SKM-1 (cell line): ENCODE results near the gene RRAS2.

Source experiments
- DNase-seq: peaks from one replicate; lab custom pipeline; 2025; ENCODE audit not compliant: unreplicated experiment; lab: John Stamatoyannopoulos, UW

The RRAS2 gene

GRCh38 chr11:14340721-14341120 lies 18.3 kb downstream of the RRAS2 start:
- no peak for DNase-seq

GRCh38 chr11:14339356-14339755 lies 19.6 kb downstream of the RRAS2 start:
- DNase-seq: no peak

- no peak for DNase-seq
Measured at GRCh38 chr11:14336507-14337503, 22.2 kb downstream of the RRAS2 start.

- no peak for DNase-seq
Measured at GRCh38 chr11:14335712-14336111, 23.3 kb downstream of the RRAS2 start.

GRCh38 chr11:14334893-14335292 lies 24.1 kb downstream of the RRAS2 start:
- no peak for DNase-seq

- DNase-seq: no peak
Measured at GRCh38 chr11:14334192-14334591, 24.8 kb downstream of the RRAS2 start.

- no peak for DNase-seq
Measured at GRCh38 chr11:14331476-14332136, 27.4 kb downstream of the RRAS2 start.

GRCh38 chr11:14330881-14331280 lies 28.1 kb downstream of the RRAS2 start:
- DNase-seq: no peak

GRCh38 chr11:14329702-14330101 lies 29.3 kb downstream of the RRAS2 start:
- no peak for DNase-seq

GRCh38 chr11:14327116-14327515 lies 31.9 kb downstream of the RRAS2 start:
- DNase-seq: no peak

- DNase-seq: no peak
Measured at GRCh38 chr11:14323118-14323676, 35.8 kb downstream of the RRAS2 start.

- no peak for DNase-seq
Measured at GRCh38 chr11:14322510-14322909, 36.5 kb downstream of the RRAS2 start.

- DNase-seq: no peak
Measured at GRCh38 chr11:14320020-14320419, 39.0 kb downstream of the RRAS2 start.

- DNase-seq: no peak
Measured at GRCh38 chr11:14318581-14318981, 40.4 kb downstream of the RRAS2 start.

GRCh38 chr11:14317659-14318325 lies 41.2 kb downstream of the RRAS2 start:
- DNase-seq: no peak

GRCh38 chr11:14315130-14315529 lies 43.9 kb downstream of the RRAS2 start:
- no peak for DNase-seq

- DNase-seq: no peak
Measured at GRCh38 chr11:14314127-14314526, 44.9 kb downstream of the RRAS2 start.

GRCh38 chr11:14312736-14313438 lies 46.1 kb downstream of the RRAS2 start:
- no peak for DNase-seq

GRCh38 chr11:14310679-14311078 lies 48.3 kb downstream of the RRAS2 start:
- no peak for DNase-seq

GRCh38 chr11:14309425-14310192 lies 49.4 kb downstream of the RRAS2 start:
- no peak for DNase-seq
